RCC 7860 (cell line): ENCODE results near the gene TP53TG3E.
"Not testable (repeated sequence)": the region's sequence is repeated elsewhere in the genome, so short reads cannot be mapped to it uniquely, and the experiment has no call there.

Experiments used
- DNase-seq: peaks from one replicate; pipeline ENCODE4 v3.0.0-alpha.2; 2015; ENCODE audit warnings: low spot score
- FAIRE-seq: peaks from 2 replicates; lab custom pipeline; 2012; peaks lifted over from hg19 to GRCh38; lab: Jason Lieb, UNC

Gene TP53TG3E, protein sequence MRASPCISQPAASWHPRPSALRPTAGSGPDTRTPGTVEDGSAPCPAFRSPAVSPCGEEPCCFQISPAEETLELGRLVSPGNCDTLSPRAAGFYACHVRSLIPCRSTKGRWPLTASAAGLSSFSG

DNA sequence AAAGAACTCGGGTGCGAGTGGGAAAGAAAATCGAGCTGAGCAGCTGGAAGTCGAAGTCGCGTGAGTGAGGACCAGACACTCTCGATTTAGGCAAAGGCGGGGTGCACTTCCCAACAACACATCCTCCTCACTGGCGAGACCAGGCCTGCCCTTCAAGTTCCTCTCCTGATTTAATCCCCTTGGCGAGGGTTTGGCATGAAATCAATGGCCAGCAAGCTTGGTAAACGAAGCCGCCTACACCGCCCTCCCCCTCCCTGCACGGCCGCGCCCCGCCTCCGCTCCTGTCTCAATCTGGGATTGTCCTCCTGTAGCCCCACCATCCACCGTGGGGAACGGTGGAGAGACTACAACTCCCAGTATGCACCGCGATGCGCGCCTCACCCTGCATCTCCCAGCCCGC lies at the start of gene TP53TG3E:
Gene TP53TG3E (plus strand): TSS at position 301 of the 400 bp plus-strand sequence. CDS start 68 bp downstream, at position 369.
- DNase-seq, FAIRE-seq: not testable (repeated sequence)

DNA sequence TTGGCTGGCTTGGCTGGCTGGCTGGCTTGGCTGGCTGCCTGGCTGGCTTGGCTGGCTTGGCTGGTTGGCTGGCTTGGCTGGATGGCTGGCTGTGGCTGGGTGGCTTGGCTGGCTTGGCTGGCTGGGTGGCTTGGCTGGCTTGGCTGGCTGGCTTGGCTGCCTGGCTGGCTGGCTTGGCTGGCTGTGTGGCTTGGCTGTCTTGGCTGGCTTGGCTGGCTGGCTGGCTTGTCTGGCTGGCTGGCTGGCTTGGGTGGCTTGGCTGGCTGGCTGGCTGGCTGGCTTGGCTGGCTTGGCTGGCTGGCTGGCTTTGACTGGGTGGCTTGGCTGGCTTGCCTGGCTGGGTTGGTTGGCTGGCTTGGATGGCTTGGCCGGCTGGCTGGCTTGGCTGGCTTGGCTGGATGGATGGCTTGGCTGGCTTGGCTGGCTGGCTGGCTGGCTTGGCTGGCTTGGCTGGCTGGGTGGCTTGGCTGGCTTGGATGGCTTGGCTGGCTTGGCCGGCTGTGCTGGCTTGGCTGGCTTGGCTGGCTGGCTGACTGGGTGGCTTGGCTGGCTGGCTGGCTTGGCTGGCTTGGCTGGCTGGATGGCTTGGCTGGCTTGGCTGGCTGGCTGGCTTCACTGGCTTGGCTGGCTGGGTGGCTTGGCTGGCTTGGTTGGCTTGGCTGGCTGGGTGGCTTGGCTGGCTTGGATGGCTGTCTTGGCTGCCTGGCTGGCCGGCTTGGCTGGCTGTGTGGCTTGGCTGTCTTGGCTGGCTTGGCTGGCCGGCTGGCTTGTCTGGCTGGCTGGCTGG lies 32.3 kb downstream of the TP53TG3E start:
- not testable (repeated sequence) for DNase-seq

GRCh38 chr16:33337627-33338542 lies 33.8 kb downstream of the TP53TG3E start:
- not testable (repeated sequence) for FAIRE-seq, DNase-seq

More for the DNA sequence above, 32.3 kb downstream of the TP53TG3E start:
- not testable (repeated sequence) for FAIRE-seq

DNA sequence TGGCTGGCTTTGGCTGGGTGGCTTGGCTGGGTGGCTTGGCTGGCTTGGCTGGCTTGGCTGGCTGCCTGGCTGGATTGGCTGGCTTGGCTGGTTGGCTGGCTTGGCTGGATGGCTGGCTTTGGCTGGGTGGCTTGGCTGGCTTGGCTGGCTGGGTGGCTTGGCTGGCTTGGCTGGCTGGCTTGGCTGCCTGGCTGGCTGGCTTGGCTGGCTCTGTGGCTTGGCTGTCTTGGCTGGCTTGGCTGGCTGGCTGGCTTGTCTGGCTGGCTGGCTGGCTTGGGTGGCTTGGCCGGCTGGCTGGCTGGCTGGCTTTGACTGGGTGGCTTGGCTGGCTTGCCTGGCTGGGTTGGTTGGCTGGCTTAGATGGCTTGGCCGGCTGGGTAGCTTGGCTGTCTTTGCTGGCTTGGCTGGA lies 34.4 kb downstream of the TP53TG3E start:
- DNase-seq, FAIRE-seq: not testable (repeated sequence)

GRCh38 chr16:33339093-33340061 lies 35.3 kb downstream of the TP53TG3E start:
- not testable (repeated sequence) for FAIRE-seq, DNase-seq
